Chondrocyte (in vitro differentiated cells): ENCODE data around the gene EPB41L3. TPM values are rescaled to one million over a fixed set of nuclear protein-coding genes. Genes with fewer than 3 reads are reported as not detected.
"Not testable (repeated sequence)": the region's sequence is repeated elsewhere in the genome, so short reads cannot be mapped to it uniquely, and the experiment has no call there.

Experiments used
- DNase-seq: peaks from one replicate; pipeline ENCODE4 v3.0.0; 2021; ENCODE audit warnings: mixed read lengths, low spot score
- H3K27ac Mint-ChIP-seq: one replicate; pipeline ENCODE4 v1.8.0; 2021; ENCODE audit warnings: mild to moderate bottlenecking, moderate library complexity, mixed read lengths; ENCODE audit not compliant: unreplicated experiment
- H3K27me3 Mint-ChIP-seq: 2 replicates; pipeline ENCODE4 v1.8.0; 2021; ENCODE audit warnings: low read depth, mixed read lengths
- H3K36me3 Mint-ChIP-seq: 2 replicates; pipeline ENCODE4 v1.8.0; 2021; ENCODE audit warnings: low read depth, mixed read lengths
- H3K4me1 Mint-ChIP-seq: 2 replicates; pipeline ENCODE4 v1.8.0; 2021; ENCODE audit warnings: low read depth, mild to moderate bottlenecking, mixed read lengths
- H3K4me3 Mint-ChIP-seq: one replicate; pipeline ENCODE4 v1.8.0; 2021; ENCODE audit warnings: mild to moderate bottlenecking, moderate library complexity, mixed read lengths; ENCODE audit not compliant: unreplicated experiment
- H3K9me3 Mint-ChIP-seq: 2 replicates; pipeline ENCODE4 v1.8.0; 2021; ENCODE audit warnings: low read depth, mixed read lengths
- CTCF ChIP-seq: fragments of 200-600 bp; sonication (generic); IDR thresholded peaks from 2 replicates; pipeline ENCODE4 v1.5.0; 2021; ENCODE audit warnings: antibody characterized with exemption, mild to moderate bottlenecking, moderate library complexity
- total RNA-seq: library from RNA; stranded (reverse); gene quantifications from 3 replicates; pipeline ENCODE4 v1.2.1, GENCODE V29; 2021

The EPB41L3 gene
- total RNA-seq, 1 donor from 2014 or later = 61.1 TPM

GRCh38 chr18:5500158-5500939, 43.4 kb downstream of the EPB41L3 start:
- no peaks in the 10 kb centered on the region for H3K36me3 Mint-ChIP-seq
- DNase-seq = no peak
- no peaks in the 10 kb centered on the region for H3K27me3 Mint-ChIP-seq
- H3K9me3 Mint-ChIP-seq = no peaks in the 10 kb centered on the region
- H3K4me3 Mint-ChIP-seq = no peak overlapping the region
- peak overlapping the region; percentile 20 for H3K27ac Mint-ChIP-seq
- H3K4me1 Mint-ChIP-seq = peaks cover 10% of the 10 kb centered on the region
- TF ChIP-seq CTCF = no peak

- no peak overlapping the region for H3K27ac Mint-ChIP-seq
- no peaks in the 10 kb centered on the region for H3K36me3 Mint-ChIP-seq
- no peak for DNase-seq
- TF ChIP-seq CTCF = no peak
- H3K9me3 Mint-ChIP-seq = no peaks in the 10 kb centered on the region
- no peaks in the 10 kb centered on the region for H3K27me3 Mint-ChIP-seq
- peaks cover 16% of the 10 kb centered on the region for H3K4me1 Mint-ChIP-seq
- no peak overlapping the region for H3K4me3 Mint-ChIP-seq
These were observed 45.3 kb downstream of the EPB41L3 start for GRCh38 chr18:5498452-5498851.

GRCh38 chr18:5496305-5496704, 47.5 kb downstream of the EPB41L3 start:
- Mint-ChIP-seq H3K9me3 (no peaks in the 10 kb centered on the region), H3K4me1 (peaks cover 18% of the 10 kb centered on the region), H3K27ac (no peak overlapping the region), H3K4me3 (no peak overlapping the region), H3K27me3 (no peaks in the 10 kb centered on the region), H3K36me3 (no peaks in the 10 kb centered on the region)
- DNase-seq = no peak
- TF ChIP-seq CTCF = no peak

- H3K27me3 Mint-ChIP-seq = no peaks in the 10 kb centered on the region
- peaks cover 8% of the 10 kb centered on the region for H3K9me3 Mint-ChIP-seq
- no peak overlapping the region for H3K27ac Mint-ChIP-seq
- H3K4me1 Mint-ChIP-seq = peaks cover 7% of the 10 kb centered on the region
- no peak for DNase-seq
- no peak overlapping the region for H3K4me3 Mint-ChIP-seq
- H3K36me3 Mint-ChIP-seq = peaks cover 11% of the 10 kb centered on the region
- no peak for TF ChIP-seq CTCF
These were observed 52.9 kb downstream of the EPB41L3 start for GRCh38 chr18:5490753-5491480.

- Mint-ChIP-seq H3K36me3 (peaks cover 17% of the 10 kb centered on the region), H3K4me1 (peaks cover 9% of the 10 kb centered on the region), H3K27ac (no peak overlapping the region), H3K9me3 (peaks cover 15% of the 10 kb centered on the region), H3K4me3 (no peak overlapping the region), H3K27me3 (no peaks in the 10 kb centered on the region)
- no peak for DNase-seq
- no peak for TF ChIP-seq CTCF
These were observed 55.0 kb downstream of the EPB41L3 start for GRCh38 chr18:5488844-5489243.

- DNase-seq, H3K27me3 Mint-ChIP-seq, H3K4me3 Mint-ChIP-seq, H3K27ac Mint-ChIP-seq: not testable (repeated sequence)
- peaks cover 15% of the 10 kb centered on the region for H3K9me3 Mint-ChIP-seq
- H3K4me1 Mint-ChIP-seq = peaks cover 11% of the 10 kb centered on the region
- H3K36me3 Mint-ChIP-seq = peaks cover 17% of the 10 kb centered on the region
These were observed 55.8 kb downstream of the EPB41L3 start for GRCh38 chr18:5488044-5488443.
